IPS-NIHi11 (cell line): Measurements from ENCODE around the gene OSMR.
"Not testable (repeated sequence)": the region's sequence is repeated elsewhere in the genome, so short reads cannot be mapped to it uniquely, and the experiment has no call there.

ENCODE experiments used
- DNase-seq: peaks from one replicate; pipeline ENCODE4 v3.0.0; 2012; ENCODE audit warnings: mixed read lengths, low spot score

The OSMR gene

DNA sequence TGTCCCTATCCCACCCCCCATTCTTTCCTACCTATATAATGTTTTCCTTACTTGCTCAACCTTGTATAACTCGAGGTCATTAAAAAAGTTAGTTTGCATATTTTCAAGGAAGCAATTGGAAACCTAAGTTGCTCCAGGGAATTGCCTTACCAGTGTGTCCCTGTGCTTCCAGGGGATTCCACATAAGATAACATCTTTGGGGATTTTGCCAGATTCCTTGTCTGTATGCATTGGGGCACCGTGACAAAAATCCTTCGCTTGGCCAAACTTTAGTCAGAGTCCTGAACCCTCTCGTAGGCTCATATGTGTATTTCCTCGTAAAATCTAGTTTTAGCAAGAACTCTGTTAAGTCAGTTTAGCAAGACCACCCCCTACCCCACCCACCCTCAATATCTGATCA, 14.7 kb upstream of the OSMR start:
- DNase-seq, result no peak

DNA sequence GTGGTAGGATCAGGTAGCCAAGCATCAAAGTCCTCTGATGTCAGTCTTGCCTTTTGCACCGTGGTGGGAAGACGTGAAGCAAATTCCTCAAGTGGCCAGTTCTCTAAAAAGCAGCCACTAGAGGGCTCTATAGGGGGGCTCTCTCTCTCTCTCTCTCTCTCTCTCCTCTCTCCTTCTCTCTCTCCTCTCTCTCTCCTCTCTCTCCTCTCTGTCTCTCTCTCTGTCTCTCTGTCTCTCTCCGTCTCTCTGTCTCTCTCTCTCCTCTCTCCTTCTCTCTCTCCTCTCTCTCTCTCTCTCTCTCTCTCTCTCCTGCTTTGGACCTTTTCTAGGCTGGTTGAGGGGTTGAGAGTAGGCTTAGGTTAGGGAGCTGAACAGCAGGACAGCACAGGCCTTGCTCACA, 13.9 kb upstream of the OSMR start:
- peak; percentile 46 for DNase-seq

DNA sequence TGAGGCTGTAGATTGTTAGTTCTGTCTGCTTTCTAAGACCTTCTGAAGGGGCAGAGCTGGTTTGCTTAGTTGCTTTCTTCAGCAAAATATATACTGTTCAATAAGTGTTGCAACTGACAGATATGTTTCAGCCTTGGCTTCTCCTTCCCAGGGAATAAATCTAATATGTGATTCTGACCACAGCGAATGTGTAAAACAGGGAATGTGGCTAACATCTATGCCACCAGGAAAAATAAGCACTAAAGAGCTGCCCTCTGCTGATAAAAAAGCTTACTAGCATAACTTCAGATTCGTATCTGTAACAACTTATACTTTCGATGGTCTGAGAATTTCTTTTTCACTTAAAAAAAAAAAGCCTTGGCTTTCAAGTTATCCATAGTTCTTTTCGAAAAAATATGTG, 13.0 kb upstream of the OSMR start:
- DNase-seq, result no peak

DNA sequence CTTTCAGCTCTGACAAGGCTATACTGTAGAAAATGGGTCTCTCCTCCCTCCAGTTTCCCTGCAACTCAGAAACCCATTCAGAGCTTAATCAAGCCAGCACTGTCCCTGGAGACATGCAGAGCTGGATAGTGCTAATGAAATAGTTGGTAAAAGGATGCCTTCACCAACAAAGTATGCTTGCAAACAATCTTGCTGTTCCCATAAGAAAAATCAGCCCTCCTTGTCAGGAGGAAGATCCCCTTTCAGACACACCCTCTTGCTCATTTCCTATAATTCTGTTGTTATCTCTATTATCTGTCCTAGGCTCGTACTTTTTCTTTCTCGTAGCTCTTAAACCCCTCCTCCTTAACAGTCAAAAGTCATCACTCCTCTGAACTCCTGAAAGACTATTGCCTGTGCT, 9.9 kb upstream of the OSMR start:
- no peak for DNase-seq

DNA sequence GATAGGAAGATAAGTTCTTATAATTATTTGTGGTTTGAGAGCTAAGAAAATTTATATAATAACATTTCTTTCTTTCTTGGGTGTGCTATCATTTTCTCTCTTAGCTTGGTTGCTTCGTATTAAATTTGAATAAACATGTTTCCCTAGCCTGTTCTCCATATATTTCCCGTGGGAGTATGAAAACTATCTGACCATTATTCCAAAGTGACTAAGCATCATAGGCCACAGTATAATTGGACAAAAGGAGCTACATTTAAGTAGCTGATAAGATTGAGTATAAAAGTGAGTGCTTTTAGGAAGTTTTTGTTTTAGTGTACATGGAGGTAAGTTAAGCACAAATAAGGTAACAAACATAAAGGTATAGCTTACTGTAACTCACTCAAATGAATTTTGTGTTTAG, 8.4 kb upstream of the OSMR start:
- no peak for DNase-seq

DNA sequence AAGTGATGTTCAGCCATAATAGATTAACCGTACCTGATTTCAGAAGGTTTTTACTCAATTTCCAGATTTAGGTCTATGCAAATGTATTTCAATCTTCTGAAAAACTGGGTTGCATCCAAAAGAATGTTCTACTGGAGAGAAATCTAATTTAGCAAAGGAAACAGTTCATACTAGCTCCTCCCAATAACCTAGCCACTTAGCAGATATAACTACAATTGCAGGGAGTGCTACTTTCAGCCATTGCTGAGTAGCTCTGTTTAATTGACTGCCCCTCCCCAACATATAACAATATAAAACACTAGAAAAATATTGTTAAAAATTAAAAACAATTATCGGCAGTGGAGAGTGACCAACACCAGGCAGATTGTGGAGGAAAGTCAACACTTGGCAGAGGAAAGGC, 7.9 kb upstream of the OSMR start:
- DNase-seq, result no peak

DNA sequence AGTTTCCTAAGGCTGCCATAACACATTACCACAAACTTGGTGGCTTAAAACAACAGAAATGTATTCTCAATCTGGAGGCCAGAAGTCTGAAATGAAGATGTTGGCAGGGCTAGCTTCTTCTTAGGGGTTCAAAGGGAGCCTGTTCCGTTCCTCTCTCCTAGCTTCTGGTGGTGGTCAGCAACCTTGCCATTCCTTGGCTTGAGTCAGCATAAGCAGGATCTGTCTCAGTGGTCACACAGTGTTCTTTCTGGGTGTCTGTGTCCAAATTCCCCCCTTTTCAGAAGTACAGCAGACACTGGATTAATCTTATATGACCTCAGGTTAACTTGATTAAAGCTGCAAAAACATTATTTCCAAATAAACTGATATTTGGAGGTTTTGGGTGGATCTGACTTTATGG, 2.1 kb upstream of the OSMR start:
- no peak for DNase-seq

DNA sequence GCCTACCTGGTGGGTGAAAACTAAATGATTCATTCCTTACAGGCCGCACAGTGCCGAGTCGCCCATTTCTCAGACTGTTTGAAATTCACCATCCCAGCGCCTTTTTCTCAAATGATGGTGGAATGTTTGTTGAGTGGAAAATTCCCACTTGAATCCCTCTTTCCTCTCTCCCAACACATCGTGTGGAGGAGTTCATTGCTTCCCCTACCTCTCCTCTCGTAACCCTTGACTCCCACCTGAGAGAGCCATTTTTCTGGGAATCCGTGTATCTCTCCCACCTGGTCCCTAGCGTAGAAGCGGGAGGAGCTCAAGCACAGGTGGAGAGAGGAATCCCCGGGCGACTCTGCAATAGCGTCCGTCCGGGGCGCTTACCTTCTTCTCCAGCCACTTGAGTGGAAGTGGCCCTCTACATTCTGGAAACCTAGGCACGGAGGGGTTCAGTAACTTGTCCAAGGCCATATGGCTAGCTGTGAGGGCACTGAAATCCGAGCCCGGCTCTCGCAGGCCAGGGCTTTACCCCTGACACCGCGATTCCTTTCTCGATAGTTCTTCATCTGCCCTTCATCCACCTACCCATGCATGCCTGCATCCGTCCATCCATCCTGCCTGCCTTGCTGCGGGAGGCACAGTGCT, 683 bp downstream of the OSMR start:
- DNase-seq, result peak; percentile 19

DNA sequence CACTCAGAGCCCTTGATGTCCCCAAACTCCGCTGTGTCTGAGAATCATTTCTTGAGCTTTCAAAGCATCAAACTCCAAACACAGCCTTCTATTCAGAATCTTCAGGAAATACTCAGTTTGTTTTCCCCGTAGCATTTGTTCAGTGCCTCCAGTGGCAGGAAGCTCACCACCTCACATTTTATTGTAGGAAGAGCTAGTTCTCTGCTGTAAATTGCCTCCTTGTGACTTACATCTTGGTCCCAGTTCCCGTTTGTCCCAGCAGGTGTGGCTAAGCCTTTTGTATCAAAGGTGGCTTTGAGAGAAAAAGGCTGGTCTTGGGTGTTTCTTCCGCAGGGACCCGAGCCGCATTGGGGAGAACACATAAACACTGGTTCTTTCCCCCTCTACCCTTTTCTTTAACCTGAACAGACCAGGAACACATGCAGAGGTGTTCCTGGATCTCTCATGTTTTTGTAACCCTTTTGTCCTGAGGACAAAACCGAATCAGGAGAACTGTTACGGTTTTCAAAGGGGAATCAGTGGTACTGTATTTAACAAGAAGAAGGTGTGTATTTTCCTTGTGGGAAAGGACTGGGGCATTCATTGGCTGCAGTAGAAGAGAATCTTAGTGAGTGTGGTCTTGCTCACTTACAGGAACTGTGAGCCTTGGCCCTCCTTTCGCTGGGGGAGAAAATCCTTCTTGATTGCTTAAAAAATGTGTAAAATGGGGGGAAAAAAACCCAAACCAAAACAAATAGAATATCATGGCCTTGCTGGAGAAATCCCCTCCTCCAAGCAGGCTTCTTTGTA, 1.9 kb downstream of the OSMR start:
- DNase-seq, result no peak

DNA sequence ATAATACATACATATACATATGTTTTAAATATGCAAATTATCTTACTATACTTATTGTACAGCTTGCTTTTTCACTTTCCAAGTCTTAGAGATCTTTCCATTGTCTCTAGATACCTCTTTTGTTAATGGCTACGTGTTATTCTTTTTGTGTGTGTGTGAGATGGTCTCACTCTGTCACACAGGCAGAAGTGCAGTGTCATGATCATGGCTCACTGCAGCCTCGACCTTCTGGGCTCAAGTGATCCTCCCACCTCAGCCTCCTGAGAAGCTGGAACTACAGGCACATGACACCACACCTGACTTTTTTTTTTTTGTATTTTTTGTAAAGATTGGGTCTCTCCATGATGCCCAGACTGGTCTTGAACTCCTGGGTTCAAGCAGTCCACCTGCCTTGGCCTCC, 2.8 kb downstream of the OSMR start:
- no peak for DNase-seq

DNA sequence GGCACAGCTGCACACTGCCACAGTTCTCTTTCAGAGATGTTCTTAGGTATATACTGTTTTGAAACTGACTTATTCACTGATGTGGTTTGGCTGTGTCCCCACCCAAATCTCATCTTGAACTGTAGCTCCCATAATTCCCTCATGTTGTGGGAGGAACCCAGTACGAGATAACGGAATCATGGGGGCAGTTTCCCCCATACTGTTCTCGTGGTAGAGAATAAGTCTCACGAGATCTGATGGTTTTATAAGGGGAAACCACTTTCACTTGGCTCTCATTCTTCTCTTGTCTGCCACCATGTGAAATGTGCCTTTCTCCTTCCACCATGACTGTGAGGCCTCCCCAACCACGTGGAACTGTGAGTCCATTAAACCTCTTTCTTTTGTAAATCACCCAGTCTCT, 5.8 kb downstream of the OSMR start:
- DNase-seq, result not testable (repeated sequence)

DNA sequence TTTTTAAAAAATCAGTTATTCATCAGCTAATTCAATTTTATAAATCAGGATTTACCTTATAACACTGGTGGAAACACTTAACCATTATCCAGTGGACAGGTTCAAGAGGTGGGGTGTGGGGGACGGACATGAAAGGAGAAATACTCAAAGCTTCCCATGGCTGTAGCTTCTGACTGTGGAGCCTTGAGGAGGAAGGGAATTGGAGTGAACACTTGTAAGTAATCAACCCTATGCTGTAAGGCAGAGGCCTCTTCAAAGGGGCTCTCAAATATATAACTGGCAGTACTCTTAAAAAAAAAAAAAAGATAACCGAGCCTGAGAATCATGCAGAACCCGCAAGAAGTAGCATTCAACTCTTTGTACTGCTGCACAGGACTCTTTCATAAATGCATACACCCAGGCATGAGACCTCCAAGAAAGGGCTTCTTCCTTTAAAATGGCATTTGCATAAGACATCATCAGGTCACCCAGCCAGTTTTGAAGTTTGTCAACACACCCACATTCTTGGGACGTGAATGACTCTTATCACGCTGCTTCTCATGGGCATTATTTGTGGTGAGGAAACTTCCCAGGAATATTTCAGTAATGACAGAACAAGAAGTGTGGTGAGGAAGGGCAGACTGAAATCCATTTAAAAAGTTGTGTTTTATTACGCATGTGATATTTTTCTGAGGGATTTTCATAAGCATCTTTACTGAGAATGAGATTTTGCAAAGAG, 8.1 kb downstream of the OSMR start:
- DNase-seq, result no peak

DNA sequence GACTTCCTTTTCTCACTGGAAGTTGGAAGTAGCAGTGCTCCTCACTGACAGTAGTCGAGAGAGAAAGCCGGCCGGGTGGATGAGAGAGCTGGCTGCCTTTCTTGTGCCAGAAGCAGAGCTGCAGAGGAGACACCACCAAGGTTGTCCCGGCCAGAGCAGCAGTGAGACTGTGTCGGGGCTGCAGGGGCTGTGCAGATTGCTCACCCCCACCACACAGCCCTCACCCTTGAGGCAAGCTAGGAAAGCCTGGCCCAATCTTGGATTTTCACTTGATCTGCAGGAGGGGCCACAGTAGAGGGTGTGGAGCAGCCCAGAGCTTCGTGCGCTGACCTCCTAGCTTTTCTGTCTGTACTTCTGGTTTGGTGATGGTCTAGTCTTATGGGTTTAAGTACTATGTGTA, 9.1 kb downstream of the OSMR start:
- DNase-seq, result no peak

DNA sequence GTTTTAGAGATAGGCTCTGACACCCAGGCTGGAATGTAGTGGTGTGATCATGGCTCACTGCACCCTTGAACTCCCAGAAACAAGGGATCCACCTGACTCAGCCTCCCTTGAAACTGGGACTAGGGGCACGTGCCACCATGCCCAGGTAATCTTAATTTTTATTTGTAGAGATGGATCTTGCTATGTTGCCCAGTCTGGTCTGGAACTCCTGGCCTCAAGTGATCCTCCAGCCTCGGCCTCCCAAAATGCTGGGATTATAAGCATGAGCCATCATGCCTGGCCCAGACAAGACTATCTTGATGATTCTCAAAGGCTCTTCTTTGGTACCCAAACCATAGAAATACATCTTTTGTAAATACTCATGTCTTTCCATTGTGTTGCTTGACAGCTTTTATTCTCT, 10.8 kb downstream of the OSMR start:
- no peak for DNase-seq

DNA sequence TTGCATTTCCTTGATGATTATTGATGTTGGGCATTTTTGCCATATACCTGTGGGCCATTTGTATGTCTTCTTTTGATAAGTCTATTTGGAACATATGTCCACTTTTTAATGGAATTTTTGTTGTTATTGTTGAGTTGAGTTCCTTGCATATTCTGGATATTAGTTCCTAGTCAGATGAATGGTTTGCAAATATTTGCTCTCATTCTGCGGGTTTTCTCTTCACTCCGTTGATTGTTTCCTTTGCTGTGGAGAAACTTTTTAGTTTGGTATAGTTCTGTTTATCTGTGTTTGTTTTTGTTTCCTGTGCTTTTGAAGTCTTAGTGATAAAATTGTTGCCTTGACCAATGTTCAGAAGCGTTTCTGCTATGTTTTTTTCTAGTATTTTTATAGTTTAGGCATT, 13.0 kb downstream of the OSMR start:
- DNase-seq, result no peak

DNA sequence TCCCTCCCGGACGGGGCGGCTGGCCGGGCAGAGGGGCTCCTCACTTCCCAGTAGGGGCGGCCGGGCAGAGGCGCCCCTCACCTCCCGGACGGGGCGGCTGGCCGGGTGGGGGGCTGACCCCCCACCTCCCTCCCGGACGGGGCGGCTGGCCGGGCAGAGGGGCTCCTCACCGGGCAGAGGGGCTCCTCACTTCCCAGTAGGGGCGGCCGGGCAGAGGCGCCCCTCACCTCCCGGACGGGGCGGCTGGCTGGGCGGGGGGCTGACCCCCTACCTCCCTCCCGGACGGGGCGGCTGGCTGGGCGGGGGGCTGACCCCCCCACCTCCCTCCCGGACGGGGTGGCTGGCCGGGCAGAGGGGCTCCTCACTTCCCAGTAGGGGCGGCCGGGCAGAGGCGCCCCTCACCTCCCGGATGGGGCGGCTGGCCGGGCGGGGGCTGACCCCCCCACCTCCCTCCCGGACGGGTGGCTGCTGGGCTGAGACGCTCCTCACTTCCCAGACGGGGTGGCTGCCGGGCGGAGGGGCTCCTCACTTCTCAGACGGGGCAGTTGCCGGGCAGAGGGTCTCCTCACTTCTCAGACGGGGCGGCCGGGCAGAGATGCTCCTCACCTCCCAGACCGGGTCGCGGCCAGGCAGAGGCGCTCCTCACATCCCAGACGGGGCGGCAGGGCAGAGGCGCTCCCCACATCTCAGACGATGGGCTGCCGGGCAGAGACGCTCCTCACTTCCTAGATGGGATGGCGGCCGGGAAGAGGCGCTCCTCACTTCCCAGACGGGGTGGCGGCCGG, 16.4 kb downstream of the OSMR start:
- not testable (repeated sequence) for DNase-seq

DNA sequence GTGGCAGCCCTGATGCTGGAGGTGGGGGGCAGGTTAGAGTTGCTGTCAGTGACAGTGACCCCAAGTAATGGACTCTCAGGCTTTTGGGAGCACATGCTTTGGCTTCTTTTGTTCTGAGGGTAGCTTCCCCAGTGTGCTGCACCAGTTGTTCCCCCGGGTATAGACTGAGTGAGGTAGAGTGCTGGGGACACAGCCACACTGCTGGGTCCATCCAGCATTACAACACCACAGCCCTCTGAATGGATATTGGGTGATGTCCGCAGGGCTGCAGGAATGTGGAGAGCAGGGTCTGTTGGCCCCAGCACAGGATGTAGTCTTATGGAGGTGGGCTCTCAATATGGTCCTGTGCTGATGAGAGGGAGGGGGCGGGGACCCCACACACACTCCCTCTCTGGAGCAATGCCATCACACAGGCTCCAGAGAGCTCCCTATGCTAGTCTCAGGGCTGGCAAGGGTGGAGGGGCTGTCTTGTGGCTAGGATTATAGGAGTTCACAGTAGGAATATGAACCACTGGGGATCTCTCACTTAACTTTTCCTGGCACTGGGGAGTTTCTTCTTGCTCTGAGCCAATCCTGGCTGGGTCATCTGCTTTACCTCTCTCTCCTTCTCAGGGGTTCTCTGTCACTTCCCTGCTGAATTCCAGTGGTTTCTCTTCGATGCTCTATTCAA, 20.7 kb downstream of the OSMR start:
- DNase-seq, result no peak

DNA sequence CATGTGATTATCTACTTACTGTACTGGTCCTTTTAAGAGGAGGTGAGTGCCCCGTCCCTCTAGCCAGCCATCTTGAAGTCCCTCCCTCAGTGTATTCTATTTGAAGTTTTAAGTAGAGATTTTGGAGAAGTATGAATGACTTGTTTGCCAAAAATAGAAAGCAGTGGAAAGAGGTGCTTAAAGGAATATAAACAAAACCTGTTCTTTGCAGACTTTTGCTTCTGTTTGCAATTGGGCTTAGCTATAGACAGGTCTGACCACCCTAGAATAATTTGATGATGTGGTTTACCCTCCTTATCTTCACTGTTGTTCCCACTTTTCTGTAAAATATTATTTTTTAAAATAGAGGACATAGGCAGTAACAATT, 21.2 kb downstream of the OSMR start:
- no peak for DNase-seq

DNA sequence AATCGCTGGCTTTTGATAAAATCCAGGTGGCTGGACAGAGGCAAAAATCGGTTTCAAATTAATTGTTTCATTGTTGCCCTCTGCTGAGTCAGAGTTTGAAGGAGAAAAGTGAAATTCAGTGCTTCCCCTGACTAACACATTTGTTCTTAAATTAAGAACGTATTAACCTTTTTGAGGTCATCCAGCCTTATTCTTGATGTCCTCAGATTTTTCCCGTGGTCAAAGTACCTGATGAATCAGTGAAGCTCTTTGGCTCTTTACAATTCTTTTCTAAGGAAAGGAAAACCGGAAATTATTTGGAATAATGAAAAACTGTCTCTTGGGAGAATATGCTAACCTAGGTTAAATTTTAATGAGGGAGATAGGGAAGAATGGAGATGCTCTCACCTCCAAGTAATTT, 21.6 kb downstream of the OSMR start:
- DNase-seq, result no peak

DNA sequence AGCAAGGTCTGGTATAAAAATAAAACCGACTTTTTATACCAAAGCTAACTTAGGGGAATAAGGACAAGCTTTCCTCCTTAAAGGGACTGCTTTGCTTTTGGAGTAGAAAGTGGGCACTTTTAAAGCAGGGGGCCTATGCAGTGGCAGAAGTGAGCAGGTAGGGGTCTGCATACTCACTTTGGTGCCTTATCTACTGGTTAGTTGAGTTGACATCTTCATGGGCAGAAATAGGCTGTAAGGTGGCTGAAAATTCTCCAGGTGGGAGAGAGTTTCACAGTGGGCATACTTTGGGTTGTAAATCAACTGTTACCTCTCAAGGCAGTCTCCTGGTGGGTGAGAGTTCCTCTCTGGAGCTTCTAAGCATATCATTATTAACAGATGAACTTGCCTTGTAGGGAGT, 24.8 kb downstream of the OSMR start:
- no peak for DNase-seq

DNA sequence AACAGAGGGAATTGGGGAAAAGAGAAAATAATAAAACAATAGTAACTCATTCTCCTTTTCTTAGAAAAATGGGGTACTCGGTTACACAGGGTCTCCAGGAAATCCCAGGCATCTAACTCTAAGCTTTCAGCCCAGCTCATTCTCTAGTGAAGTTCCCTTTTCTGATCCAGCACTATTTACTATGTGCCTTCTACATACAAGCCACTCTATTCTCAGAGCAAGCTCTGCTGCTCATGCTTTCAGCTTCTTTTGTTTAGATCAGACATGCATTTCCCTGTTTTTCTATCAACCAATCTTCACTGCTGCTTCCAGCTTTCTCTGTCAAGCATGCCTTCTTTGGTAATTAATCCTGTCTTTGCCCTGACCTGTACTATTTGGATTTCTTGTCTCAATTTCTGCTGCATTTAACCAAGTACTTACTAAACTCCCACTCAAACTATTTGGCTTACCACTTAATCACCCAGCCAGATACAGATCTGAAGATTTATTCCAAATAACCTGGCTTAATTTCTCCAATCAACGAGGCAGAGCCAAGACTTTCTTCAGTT, 25.3 kb downstream of the OSMR start:
- DNase-seq, result no peak
